CD4-positive, alpha-beta T cell treated with Interleukin-17A for 4 hours (primary cell): ENCODE results near the gene MAB21L4.

ENCODE experiments used
- DNase-seq: peaks from one replicate; pipeline ENCODE4 v3.0.0-alpha.2; 2020; ENCODE audit warnings: mixed read lengths

Gene MAB21L4

DNA sequence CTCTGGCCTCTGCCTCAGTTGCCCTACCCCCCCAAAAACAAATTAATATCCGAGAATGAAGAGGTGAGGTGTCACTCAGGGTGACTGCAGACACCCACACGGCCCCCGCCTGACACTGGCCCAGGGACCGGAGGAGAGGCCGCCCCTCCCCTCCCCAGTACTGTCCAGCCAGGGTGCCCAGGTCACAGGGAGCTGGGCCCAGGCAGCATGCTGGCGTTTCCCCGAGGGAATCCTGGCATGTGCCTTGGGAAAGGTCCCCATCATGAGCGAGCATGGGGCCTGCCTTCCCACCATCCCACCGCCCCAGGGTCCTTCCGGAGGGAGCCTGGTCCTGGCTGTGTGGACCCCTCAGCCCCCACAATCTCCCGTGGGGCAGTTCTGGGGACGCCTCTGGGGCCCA lies 3.0 kb downstream of the MAB21L4 start:
- DNase-seq: no peak

DNA sequence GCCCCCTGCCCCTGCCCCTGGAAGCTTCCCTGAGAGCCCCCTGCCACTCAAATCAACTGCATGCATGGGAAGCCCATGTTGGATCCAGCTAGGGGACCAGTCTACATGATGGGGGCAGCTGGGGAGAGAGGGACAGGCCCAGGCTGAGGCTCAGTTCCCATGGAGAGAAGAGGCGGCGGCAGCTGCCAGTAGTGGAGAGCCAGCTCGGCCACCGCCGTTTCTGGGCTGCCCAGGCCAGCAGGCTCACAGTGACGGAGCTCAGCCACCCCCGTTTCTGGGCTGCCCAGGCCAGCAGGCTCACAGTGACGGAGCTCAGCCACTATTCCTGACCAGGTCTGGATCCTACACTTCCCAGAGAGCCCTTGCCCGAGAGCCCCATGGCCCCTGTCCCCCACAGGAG lies 3.6 kb downstream of the MAB21L4 start:
- DNase-seq: no peak

DNA sequence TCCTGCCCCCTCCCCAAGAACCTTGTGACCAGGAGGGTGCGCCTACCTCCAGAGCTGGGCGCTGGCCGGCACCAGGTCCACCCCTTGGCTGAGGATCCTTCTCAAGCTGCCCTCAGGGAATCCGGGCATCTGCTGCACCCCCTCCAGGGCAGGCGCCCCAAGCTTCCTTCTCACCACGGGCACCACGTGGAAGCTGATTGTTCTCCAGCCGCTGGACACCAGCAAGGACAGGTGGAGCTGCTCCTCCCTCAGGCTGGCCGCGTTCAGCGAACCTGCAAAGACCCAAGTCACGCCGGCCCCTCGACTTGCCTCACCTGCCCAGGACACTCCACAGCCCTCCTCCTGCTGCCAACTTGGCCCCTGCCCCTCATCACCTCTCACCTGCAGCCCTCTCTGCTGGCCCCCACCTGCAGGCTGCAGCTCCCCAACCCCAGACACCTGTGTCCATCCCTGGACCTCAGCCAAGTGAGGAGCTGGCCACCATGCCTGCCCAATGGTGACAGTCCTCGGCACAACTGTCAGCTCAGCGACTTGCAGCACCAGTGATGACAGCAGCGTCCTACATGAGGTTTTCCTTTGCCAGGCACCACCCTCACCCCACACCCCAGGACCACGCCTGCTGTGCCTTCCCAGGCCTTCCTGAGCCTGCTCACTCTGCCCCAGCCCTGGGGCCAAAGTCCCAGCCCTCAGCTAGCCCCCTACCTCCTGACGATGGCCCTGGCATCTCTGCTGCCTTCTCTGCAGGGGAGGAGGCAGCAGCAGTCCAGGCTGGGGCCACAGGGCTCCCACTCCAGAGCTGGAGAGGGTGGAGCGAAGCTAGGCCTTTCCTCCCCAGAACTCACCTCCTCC lies 4.2 kb downstream of the MAB21L4 start:
- no peak for DNase-seq

DNA sequence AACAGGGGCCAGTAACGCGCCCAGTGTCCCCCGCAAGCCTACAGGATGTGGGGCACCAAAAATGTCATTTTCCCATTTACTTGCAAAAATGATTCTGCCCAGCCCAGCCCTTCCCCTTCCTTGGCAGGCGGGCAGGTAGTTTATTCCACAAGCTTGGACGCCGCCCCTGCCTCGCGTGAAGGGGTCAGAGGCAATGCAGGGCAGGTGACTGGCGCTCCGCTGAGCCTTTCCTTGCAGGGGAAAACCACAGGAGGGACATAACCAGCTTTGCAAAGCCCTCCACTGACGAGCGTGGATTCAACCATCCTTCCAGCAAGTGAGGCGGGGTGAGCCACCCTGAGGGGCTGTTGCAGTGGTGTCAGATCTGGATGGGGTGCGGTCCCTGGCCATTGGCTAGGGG lies 5.3 kb downstream of the MAB21L4 start:
- no peak for DNase-seq

DNA sequence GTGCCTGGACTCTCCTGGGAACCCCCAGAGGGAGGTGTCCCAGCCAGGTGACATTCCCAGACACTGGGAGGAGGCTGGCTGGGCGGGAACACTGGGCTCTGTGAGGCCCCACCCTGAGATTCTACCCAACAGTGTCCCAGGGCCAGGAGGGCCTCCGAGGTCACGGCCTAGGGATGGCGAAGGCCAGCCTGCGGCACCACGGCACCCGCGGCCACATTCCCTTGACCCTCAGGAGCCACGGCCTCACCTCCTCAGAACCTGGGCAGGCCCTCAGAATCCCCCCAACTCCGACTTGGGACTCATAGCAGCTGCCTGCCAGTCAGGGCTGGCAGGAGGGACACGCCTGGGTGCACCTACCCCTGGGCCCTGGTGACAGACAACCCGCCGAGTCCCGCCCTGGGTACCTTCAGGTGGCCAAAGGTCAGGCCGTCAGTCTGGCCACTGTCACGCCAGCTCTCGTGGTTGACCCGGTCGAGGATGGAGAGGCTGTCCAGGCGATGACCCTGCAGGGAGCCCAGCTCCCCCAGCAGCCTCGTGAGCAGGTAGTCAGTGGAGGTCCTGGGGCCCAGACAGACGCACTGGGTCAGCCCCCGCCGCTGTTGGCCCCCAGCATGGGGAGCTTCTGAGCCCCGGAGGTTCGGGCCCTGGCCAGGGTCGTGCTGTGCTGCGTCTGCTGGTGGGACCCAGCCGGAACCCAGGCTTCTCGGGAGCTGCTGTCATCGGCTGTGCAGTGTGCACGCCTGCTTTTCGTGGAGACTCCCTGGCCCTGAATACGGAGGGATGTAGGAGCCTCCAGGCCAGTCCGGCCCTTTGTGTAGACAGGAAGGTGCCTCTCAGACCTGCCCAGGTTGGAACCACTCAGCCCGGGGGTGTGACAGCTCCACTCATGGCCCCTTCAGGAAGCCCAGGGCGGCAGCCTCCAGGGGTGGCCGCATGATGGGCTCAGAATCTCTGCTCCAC lies 6.1 kb downstream of the MAB21L4 start:
- DNase-seq: no peak

DNA sequence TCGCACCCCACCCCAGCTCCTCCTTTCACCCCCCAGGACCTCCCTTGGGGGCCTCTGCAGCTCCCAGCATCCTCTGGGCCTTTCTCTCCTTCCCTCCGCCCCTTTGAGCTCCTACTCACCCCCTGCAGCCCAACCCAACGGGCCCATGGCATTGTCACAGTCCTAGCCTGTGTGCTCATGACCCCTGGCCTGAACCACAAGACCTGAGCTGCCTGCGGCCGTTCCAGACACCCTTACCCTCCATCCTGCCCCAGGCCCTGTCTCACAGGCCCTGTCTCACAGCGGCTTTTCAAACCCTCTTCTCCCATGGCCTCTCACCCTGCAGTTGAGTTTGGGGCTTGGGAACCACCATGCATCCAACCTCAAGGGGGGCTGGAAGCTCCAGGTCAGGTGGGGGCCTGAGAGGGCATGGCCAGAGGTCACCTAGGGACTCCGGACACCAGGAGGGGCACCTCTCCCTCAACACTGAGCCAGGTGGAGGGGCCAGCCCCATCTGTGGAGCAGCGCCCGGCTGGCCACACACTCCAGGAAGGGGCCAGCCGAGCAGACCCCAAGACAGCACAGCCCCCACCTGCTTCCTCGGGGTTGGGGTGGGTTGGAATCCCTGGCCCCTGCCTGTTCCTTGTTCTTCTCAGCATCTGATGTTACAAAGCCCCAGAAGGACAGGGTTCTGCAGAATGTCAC lies 6.9 kb downstream of the MAB21L4 start:
- no peak for DNase-seq

DNA sequence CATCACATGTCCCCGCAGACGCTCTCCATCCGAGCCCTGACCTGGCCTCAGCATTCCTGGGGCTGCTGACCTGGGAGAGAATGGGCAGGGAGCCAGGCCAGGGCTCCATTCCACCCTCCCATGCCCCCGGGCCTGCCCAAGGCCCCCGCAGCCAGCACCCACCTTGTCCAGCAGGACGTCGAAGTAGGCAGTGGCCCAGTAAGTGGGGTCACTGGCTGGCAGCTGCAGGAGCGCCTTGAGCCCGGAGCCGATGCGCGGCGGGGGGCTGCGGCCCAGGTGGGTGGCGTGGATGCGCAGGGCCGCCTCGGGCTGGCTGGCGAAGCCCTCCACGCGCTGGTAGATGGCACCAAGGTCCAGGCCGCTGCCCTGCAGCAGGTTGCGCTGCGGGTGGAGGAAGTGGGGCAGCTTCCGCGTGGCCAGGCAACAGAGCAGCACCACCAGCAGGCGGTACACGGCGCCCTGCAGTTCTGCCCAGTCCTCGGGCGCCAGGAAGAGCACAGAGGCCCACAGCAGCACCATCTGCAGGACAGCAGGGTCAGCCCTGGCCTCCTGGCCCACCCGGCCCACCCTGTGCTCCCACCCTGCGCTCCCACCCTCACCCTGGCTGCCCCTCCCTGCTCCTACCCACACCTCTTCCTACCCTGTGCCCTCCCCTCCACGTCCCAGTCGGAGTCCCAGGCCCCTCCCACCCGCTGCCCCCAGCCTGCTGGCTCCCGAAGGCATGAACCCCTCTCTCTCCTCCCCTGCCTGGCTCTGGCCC lies 7.6 kb downstream of the MAB21L4 start:
- DNase-seq: no peak

DNA sequence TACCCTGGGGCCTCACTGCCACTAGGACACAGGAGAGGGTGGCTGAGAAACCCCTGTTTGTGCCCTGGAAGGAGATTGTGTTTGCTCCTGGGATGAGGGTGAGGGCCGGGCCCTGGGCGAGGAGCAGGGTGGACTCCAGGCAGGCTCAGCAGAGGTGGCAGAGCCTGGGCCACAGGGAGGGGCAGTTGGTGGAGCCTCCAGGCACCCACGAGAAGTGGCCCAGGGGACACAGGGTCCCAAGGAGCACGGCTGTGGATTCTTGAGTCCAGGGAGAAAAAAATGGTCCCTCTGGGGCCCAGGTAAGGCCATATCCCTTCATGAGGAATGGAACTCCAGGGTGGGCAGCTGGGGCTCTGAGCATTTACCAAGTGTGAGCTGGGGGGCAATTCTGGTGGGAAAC lies 8.3 kb downstream of the MAB21L4 start:
- no peak for DNase-seq

DNA sequence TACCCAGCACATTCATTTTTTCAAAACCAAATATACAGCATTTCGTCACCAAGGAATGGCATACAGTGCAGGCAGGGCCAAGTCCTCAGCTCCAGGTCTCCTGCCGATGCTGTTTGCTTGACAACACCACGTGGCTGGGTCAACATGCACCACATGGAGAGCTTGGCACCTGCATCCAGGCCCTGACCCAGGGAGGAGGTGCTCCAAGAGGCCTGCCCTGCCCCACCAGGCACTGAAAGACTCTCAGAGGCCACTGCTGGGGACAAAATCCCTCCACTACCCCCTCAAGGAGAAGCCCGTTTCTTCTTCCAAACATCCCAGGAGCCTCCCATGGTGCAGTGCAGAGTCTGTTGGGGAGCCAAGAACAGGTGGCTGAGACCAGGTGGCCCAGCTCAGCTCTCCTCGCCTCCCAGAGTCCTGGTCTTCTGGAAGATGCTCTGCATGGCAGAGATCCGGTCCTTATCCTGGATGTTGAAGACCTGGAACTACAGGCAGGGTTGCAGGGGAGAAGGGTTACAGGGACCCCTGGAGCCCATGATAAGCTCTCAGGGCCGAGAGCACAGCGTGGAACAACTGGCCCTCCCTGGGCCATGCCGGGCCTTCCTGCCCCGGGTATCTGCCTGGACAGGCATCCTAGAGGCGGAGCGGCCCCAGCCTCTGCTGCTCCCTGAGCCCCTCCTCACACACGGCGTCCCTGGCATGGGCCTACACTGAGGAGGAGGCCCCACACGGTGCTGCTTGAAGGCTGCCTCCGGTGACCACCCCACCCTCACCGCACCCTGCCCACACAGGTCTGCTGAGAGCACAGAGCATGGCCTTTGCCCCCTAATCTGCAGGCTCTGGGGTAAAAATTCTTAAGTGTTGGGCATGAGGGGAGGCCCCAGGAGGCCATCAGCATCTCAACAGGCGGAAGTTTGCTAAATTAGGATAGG lies 9.0 kb downstream of the MAB21L4 start:
- no peak for DNase-seq

DNA sequence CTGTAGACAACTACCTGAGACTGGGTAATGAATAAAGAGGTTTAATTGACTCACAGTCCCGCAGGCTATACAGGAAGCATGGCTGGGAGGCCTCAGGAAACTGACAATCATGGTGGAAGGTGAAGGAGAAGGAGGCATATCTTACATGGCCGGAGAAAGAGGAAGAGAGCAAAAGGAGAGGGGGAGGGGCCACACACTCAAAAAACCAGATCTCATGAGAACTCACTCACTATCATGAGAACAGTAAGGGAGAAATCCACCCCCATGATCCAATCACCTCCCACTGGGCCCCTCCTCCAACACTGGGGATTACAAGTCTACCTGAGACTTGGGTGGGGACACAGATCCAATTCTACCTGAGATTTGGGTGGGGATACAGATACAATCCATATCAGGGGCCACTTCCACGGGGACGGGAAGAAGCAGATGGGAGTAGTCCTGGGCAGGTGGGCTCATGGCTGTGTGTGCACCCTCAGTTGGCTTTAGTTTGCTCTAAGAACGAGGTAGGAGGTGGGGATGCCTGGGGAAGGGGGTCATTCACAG lies 9.9 kb downstream of the MAB21L4 start:
- DNase-seq: no peak

DNA sequence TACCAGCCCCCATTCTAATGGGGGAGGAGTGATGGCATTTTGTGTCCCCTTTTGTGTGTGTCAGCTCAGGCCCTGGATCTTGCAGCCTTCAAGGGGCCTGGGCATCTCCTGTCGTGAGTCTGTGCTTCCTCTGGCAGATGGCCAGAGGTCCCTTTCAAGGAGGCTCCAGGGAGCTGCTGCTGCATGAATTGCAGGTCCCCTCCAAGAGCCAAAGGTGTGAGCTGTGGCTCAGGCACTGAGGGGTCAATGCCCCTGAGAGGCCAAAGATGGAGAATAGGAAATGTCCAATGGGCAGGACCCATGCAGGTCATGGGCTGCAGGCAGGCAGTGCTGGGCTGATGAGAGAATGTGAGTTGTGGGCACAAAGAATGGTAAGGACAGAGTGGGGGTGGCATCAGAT lies 10.4 kb downstream of the MAB21L4 start:
- DNase-seq: no peak

DNA sequence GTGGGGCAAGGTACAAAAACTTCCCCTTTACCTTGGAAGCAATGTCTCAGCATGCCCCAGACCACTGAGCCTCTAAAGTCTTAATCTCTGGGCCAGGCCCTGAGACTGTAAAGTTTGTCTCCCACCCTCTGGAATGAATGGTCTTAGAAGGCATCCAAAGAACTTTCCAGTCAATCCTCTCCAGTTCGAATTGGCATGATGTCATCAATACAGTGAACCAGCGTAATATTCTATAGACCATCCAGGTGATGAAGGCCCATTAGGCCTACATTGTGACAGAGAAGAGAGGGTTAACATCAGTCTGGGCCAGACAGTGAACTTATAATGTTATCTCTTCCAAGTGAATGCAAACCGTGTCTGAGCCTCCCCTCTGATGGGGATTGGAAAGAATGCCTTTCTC lies 11.2 kb downstream of the MAB21L4 start:
- DNase-seq: no peak

DNA sequence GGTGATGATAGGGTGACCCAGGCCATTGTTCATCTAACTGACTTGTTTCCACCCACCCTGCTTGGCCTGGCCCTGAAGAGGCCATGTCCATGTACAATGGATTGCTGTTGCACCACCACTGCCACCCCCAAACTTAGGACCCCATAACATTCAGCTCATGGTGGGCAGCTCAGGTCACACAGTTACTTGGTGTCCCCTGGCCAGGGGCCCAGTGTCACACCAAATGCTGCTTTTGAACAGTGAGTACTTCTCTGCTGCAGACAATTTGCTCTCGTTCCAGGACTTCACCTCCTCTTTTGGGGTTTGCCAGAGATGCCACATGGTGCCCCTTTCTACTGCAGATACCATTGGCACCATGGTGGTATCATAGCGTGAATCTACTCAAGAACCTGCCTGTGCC lies 11.7 kb downstream of the MAB21L4 start:
- no peak for DNase-seq

DNA sequence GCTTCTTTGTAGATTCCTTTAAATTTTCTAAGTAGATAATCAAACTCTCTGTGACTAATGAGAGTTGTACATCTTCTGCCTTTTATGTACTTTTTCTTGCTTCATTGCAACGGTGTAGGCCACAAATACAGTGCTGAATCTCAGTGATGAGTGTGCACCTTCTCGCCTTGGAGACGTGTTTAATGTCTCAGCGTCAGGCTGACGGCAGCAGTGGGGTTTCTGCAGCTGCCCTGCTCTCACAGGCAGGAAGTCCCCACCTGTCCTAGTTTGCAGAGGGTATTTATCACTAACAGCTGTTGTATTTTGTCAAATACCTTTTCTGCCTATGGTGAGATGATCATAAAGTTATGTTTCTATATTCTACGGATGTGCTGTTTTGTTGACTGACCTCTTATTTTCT lies 14.0 kb downstream of the MAB21L4 start:
- DNase-seq: no peak

DNA sequence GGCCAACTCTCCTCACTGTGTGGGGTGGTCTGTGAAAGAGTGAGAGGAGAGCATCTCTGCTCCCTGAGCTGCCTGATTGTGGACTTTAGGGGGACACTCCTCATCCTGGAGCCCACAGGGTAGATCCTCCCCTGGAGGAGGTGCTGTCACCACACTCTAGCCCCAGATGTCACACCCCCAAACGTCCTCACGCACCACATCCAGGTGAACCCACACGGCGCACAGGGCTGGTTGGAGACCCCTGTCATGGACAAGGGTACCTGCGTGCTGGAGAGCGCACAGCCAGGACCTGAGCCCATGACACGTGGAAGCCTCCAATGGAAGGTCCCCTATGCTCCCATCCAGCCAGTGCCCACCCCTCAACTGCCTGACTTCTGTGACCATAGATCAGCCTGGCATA lies 16.9 kb downstream of the MAB21L4 start:
- no peak for DNase-seq

DNA sequence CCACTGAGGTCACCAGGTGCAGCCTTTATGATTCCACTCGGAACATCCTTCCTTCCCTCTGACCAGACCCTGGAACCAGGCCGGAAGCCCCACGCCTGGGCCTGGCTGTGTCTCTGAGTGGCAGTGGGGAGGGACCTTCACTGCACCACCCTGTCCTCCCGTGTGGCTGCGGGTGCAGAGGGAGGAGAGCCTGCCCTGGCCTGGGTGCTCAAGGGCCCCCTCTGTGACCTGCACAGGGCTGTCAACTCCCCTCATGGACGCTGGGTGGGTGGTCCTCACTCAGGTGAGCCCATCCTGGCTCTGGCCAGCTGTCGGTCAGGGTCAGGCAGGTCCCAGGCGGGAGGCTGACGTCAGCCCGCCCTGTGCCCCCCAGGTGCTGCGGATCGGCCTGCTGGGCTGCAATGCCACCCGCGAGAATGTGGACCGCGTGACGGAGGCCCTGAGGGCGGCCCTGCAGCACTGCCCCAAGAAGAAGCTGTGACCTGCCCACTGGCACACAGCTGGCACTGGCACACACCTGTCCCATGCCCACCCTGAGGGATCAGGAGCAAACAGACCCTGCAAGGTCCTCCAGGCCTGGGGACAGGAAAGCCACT lies 17.5 kb downstream of the MAB21L4 start:
- DNase-seq: no peak

DNA sequence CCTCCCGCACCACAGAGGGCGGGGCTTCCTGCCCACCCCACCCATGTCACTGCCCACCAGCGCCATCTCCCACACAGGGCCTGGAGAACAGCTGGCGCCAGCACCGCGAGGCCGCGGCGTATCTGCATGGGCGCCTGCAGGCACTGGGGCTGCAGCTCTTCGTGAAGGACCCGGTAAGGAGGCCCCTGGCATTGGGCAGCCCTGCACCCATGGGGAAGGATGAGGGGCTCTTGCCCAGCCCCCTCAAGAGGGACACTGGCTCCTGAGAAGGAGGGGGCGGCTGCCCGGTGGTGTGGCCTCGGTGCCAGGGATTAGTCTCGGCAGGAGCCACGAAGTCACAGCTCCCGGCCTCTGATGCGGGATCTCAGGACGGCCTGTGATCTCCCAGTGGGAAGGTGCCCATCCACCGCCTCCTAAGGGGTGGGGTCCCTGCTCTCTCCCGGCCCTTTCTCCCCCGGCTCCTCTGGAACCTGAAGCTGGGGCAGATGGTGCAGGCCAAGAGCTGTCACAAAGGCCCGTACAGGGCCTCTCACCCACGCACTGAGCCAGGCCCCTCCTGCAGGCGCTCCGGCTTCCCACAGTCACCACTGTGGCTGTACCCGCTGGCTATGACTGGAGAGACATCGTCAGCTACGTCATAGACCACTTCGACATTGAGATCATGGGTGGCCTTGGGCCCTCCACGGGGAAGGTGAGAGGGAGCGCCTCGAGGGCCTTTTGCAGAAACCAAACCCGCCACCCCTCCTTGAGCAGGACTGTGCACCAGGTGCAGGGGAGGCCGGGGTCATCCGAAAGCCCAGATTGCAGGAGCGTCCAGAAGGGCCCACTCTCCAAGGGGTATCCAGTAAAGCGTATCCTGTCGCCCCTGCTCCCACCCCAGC lies 18.3 kb downstream of the MAB21L4 start:
- DNase-seq: no peak

DNA sequence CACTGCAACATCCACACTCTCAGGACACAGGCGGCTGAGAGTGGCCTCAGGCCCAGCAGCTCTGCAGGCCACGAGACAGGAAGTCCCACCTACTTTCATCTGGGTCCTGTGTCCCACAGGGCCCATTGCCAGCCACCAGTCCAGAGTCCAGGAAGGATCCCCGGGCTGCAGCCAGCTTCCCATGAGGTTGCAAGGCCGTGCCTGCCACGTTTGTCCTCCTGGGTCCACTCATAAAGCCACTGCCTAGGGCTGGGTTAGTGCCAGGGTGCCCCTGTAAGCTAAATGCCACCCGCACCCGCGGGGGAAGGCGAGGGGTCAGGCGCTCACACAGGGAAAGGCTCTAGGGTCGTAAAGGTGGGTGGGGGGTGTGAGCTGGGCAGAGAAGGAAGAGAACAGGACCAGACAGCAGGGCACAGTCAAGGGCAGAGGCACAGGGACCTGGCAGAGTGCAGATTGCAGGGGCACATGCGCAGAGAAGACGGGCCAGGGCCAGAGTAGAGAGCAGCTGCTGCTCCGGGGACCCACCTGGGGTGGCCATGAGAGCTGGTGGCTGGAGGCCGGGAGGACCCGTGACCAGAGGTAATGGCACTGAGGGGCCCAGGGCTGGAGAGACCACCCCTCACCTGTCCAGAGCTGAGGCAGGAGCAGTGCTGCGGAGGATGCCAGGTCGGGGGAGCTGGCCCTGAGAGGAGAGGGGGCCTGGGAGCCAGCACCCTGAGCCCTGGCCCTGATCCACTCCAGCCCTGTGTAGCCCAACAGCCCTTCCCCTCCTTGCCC lies 19.3 kb downstream of the MAB21L4 start:
- DNase-seq: no peak

DNA sequence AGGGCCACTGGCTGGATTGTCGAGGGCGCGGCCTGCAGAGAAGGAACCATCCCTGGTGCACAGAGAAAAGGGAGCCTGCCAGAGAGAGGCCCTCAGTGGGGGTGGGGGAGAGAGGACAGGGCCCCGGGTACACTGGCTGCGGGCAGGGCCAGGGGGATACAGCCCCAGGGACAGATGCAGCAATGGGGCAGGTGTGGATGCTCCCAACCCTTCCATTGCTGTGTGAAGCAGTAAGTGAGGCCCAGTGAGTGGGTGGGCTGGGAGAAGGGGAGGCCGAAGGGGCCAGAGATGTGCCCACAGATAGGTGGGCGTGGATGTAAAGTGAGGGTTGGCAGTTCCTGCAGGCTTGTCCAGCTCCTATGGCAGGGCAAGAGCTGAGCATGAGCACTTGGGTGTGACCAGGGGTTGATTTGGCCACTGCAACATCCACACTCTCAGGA lies 19.9 kb downstream of the MAB21L4 start:
- no peak for DNase-seq
